Cardiac muscle cell (in vitro differentiated cells and primary cell): ENCODE data around the gene UBE2U. TPM values are rescaled to one million over a fixed set of nuclear protein-coding genes. Genes with fewer than 3 reads are reported as not detected.
"Not testable (repeated sequence)": the region's sequence is repeated elsewhere in the genome, so short reads cannot be mapped to it uniquely, and the experiment has no call there.

Experiments
- DNase-seq, 2 donors: peaks; one replicate each; pipeline versions ENCODE4 v3.0.0 to v3.0.0-alpha.2; 2010 to 2017; ENCODE audit warnings: low read depth in 1 of 2, low spot score in 1 of 2
- H3K27ac ChIP-seq: fragments of 200-600 bp; sonication (generic); 2 replicates; pipeline ENCODE4 v1.5.1; 2016
- H3K27me3 ChIP-seq: fragments of 200-600 bp; sonication (generic); 2 replicates; pipeline ENCODE4 v1.6.0; 2016; ENCODE audit warnings: control low read depth
- H3K36me3 ChIP-seq: fragments of 200-600 bp; sonication (generic); 2 replicates; pipeline ENCODE4 v1.5.1; 2016; ENCODE audit warnings: control low read depth
- H3K4me1 ChIP-seq: fragments of 200-600 bp; sonication (generic); 2 replicates; pipeline ENCODE4 v1.8.1; 2017; ENCODE audit warnings: low read depth, mild to moderate bottlenecking, mixed run types
- H3K4me3 ChIP-seq: fragments of 200-600 bp; sonication (generic); 2 replicates; pipeline ENCODE4 v1.5.1; 2016; ENCODE audit warnings: mild to moderate bottlenecking
- H3K9me3 ChIP-seq: fragments of 200-600 bp; sonication (generic); 2 replicates; pipeline ENCODE4 v1.5.1; 2017; ENCODE audit warnings: low read depth, mild to moderate bottlenecking, control low read depth
- polyA plus RNA-seq: library from polyadenylated mRNA; unstranded; fragments of >200 nt; fragmentation: Nextera tagmentation; extraction: Ambion mirVana; gene quantifications from 2 replicates; pipeline ENCODE4 v1.2.1, GENCODE V29; 2016
- total RNA-seq: library from RNA; depleted of rRNA; stranded (reverse); fragments of >200 nt; gene quantifications from 2 replicates; pipeline ENCODE4 v1.2.3, GENCODE V29; 2016
- TF ChIP-seq, protein P1 (sequence below): IDR thresholded peaks from 2 replicates; pipeline ENCODE4 v1.5.1; 2012; ENCODE audit warnings: low read depth, mild to moderate bottlenecking, low read length

UBE2U gene
- total and polyA plus RNA-seq, 2 experiments from 2014 or later: not detected

DNA sequence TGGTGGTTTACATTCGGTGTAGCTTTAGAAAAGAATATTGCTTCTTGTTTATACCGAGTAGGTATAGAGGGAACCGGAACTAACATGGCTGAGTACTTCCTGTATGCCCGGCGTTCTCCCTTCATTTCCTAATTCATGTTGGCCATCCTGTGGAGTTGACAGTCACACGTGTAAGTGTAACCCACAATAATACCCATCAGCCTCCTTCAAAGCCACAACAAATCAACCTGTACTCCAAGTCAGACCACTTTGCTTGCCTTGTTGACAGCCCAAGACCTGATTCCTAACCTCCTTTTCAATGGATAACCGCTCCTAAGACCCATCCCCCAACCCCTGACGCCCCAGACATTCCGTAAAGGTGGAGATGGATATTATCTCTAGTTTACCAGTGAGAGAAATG, 42.1 kb downstream of the UBE2U start:
- no peaks in the 10 kb centered on the region for H3K27me3 ChIP-seq
- H3K9me3 ChIP-seq: no peaks in the 10 kb centered on the region
- H3K4me3 ChIP-seq: no peak overlapping the region
- no peaks in the 10 kb centered on the region for H3K36me3 ChIP-seq
- peak overlapping the region; percentile 87 for H3K27ac ChIP-seq
- H3K4me1 ChIP-seq: peaks cover 62% of the 10 kb centered on the region
- no peak for DNase-seq
- TF ChIP-seq, protein P1, sequence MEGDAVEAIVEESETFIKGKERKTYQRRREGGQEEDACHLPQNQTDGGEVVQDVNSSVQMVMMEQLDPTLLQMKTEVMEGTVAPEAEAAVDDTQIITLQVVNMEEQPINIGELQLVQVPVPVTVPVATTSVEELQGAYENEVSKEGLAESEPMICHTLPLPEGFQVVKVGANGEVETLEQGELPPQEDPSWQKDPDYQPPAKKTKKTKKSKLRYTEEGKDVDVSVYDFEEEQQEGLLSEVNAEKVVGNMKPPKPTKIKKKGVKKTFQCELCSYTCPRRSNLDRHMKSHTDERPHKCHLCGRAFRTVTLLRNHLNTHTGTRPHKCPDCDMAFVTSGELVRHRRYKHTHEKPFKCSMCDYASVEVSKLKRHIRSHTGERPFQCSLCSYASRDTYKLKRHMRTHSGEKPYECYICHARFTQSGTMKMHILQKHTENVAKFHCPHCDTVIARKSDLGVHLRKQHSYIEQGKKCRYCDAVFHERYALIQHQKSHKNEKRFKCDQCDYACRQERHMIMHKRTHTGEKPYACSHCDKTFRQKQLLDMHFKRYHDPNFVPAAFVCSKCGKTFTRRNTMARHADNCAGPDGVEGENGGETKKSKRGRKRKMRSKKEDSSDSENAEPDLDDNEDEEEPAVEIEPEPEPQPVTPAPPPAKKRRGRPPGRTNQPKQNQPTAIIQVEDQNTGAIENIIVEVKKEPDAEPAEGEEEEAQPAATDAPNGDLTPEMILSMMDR: no peak

DNA sequence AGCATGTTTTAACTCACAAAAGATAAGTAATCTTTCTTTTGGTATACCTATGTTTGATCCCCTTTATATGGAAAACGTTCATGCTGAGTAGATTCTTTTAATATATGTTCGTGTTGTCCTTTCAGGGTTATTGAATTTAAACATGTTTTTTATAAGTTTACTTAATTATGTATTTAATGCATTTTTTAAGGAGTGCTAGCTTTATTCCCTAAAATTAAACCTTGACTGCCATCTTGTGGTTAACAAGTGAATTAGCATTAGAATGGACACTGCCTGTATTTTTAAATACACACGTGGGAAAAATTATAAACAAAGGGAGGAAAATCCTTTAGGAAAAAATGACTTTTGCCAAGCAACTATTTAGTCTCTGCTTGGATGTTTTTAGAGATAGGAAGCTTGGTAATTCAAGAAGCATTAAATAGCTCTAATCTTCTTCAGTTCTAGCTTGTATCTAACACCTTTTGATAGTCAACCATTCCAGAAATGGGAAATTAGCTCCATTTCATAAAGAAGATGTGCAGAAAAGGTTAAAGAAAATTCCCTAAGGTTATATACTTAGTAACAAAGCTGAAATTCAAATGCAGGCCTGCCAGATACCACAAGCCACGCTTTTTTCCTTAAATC, 43.0 kb downstream of the UBE2U start:
- Histone ChIP-seq H3K4me1 (peaks cover 53% of the 10 kb centered on the region), H3K27ac (no peak overlapping the region), H3K9me3 (no peaks in the 10 kb centered on the region), H3K36me3 (no peaks in the 10 kb centered on the region), H3K4me3 (no peak overlapping the region), H3K27me3 (no peaks in the 10 kb centered on the region)
- TF ChIP-seq, protein P1: peak; percentile 59
- DNase-seq: peak; percentile 66

- Histone ChIP-seq H3K4me1 (peaks cover 38% of the 10 kb centered on the region), H3K9me3 (no peaks in the 10 kb centered on the region), H3K4me3 (no peak overlapping the region), H3K27ac (no peak overlapping the region), H3K27me3 (no peaks in the 10 kb centered on the region), H3K36me3 (no peaks in the 10 kb centered on the region)
- TF ChIP-seq, protein P1: no peak
- DNase-seq: no peak
Observed at GRCh38 chr1:64248065-64248464, 44.6 kb downstream of the UBE2U start.

- H3K27ac ChIP-seq: not testable (repeated sequence)
Observed at GRCh38 chr1:64250472-64250871, 47.0 kb downstream of the UBE2U start.

DNA sequence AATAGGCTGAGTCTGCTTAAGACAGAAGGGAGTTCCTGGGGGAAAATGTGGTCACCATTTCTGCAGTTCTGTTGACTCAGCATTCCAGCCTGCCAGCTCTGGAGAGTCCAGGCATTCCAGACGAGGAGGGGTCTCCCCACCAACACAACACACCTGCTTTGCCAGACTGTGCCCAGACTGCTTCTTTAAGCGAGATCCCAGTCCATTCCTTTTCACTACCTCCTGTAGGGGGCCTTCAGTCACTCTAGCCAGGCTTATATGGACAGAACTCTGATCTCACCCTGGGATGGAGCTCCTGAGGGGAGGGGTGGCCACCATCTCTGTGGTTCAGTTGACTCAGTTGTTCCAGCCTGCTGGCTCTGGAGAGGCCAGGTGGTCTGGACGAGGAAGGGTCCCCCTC, 48.5 kb downstream of the UBE2U start:
- no peaks in the 10 kb centered on the region for H3K36me3 ChIP-seq
- H3K27me3 ChIP-seq: no peaks in the 10 kb centered on the region
- DNase-seq: no peak
- H3K4me3 ChIP-seq: no peak overlapping the region
- H3K27ac ChIP-seq: no peak overlapping the region
- TF ChIP-seq, protein P1: peak; percentile 13
- H3K4me1 ChIP-seq: peaks cover 7% of the 10 kb centered on the region
- no peaks in the 10 kb centered on the region for H3K9me3 ChIP-seq

More at GRCh38 chr1:64250472-64250871, 47.0 kb downstream of the UBE2U start:
- H3K9me3 ChIP-seq, H3K27me3 ChIP-seq, DNase-seq, H3K4me3 ChIP-seq, H3K36me3 ChIP-seq: not testable (repeated sequence)
- peaks cover 15% of the 10 kb centered on the region for H3K4me1 ChIP-seq

DNA sequence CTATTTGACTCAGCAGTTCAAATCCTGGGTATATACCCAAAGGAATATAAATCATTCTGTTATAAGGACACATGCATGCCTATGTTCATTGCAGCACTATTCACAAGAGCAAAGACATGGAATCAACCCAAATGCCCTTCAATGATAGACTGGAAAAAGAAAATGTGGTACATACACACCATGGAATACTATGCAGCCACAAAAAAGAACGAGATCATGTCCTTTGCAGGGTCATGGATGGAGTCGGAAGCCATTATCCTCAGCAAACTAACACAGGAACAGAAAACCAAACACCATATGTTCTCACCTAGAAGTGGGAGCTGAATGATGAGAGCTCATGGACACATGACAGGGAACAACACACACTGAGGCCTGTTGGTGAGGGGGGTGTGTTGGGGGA, 53.8 kb downstream of the UBE2U start:
- not testable (repeated sequence) for DNase-seq, H3K4me3 ChIP-seq, H3K27me3 ChIP-seq, H3K27ac ChIP-seq, H3K36me3 ChIP-seq, H3K4me1 ChIP-seq, H3K9me3 ChIP-seq

- H3K36me3 ChIP-seq, DNase-seq, H3K9me3 ChIP-seq, H3K4me1 ChIP-seq, H3K27me3 ChIP-seq, H3K27ac ChIP-seq, H3K4me3 ChIP-seq: not testable (repeated sequence)
Observed at GRCh38 chr1:64258444-64258843, 55.0 kb downstream of the UBE2U start.
